Measurements from ENCODE around the gene AEBP1. TPM values are rescaled to one million over a fixed set of nuclear protein-coding genes. Genes with fewer than 3 reads are reported as not detected.

The AEBP1 gene
- total RNA-seq (2014; rRNA removed; shearing (Covaris generic)) (62.9 and 64.2 TPM in 2 replicates), total RNA-seq (2022) (35.0 and 42.2 TPM in 2 replicates), Bru-seq, nascent RNA (percentile 43 among the genes with signal in this experiment), BruChase-seq, experiment 1, labeled RNA remaining after a 6-hour chase (percentile 59 among the genes with signal in this experiment), BruChase-seq, experiment 2, labeled RNA remaining after a 2-hour chase (percentile 54 among the genes with signal in this experiment)
- long read RNA-seq, full-length matches to known transcripts: 8 of 37 reads
- long read RNA-seq, partial matches to known transcripts: 15 of 37 reads
- long read RNA-seq, other reads (novel, unspliced or antisense): 14 of 37 reads

- peak; percentile 68 for DNase-seq (ENCODE audit: low spot score)
- Histone ChIP-seq H3K4me1 (ENCODE audit: insufficient read depth, low read length, poor library complexity, severe bottlenecking) (peaks cover 68% of the 10 kb centered on the region), H4K20me1 (ENCODE audit: insufficient read depth, low read length) (no peaks in the 10 kb centered on the region), H3K27ac (ENCODE audit: low read depth, low read length, poor library complexity, severe bottlenecking) (peak within 1 kb of the TSS; percentile 98), H3K9me3 (ENCODE audit: low read length) (no peaks in the 10 kb centered on the region), H2AFZ (ENCODE audit: low read length) (peak within 1 kb of the TSS; percentile 14; the same call in 1 of the 2 replicates), H3K79me2 (ENCODE audit: insufficient read depth, low read depth, low read length) (no peaks in the 10 kb centered on the region), H3K9me2 (ENCODE audit: insufficient read depth, low read length) (no peaks in the 10 kb centered on the region), H3K4me3 (ENCODE audit: low read depth, low read length, poor library complexity, severe bottlenecking) (peak within 1 kb of the TSS; percentile 70), H3K36me3 (ENCODE audit: insufficient read depth, low read length) (no peaks in the 10 kb centered on the region), H3K4me2 (ENCODE audit: low read length) (peak within 1 kb of the TSS; percentile 71)
- intact Hi-C loops (cut with micrococcal nuclease; ENCODE audit: unreplicated experiment): no loop called here
- no TSS peak for BruUV-seq (replicated peaks)
- CTCF ChIA-PET (ENCODE audit: unreplicated experiment): no interaction called here
- peak; percentile 49; the same call in 1 of the 2 replicates for TF ChIP-seq CTCF (conservative IDR thresholded peaks at IDR 0.05; ENCODE audit: low read length)
- no peak for TF ChIP-seq EZH2phosphoT487 (IDR thresholded peaks at IDR 0.05; ENCODE audit: borderline replicate concordance, low read depth, low read length)
- POLR2A ChIA-PET: no interaction called here
These were observed at the start of gene AEBP1 for GRCh38 chr7:44103923-44104859. Gene AEBP1, plus strand, starts transcription at chr7:44104345. Its CDS starts 321 bp downstream, at chr7:44104666.

GRCh38 chr7:44056681-44057080 is 47.5 kb upstream of the AEBP1 start:
- H3K4me2 ChIP-seq (ENCODE audit: low read length): no peak overlapping the region
- POLR2A ChIA-PET: no interaction called here

More at GRCh38 chr7:44056681-44057080, 47.5 kb upstream of the AEBP1 start:
- CTCF ChIA-PET (ENCODE audit: unreplicated experiment): no interaction called here
- no peak for DNase-seq (ENCODE audit: low spot score)
- BruUV-seq (replicated peaks): no TSS peak
- Histone ChIP-seq H3K4me1 (ENCODE audit: insufficient read depth, low read length, poor library complexity, severe bottlenecking) (peaks cover 24% of the 10 kb centered on the region), H3K36me3 (ENCODE audit: insufficient read depth, low read length) (peaks cover 97% of the 10 kb centered on the region), H3K4me3 (ENCODE audit: low read depth, low read length, poor library complexity, severe bottlenecking) (no peak overlapping the region), H3K27ac (ENCODE audit: low read depth, low read length, poor library complexity, severe bottlenecking) (no peak overlapping the region), H3K79me2 (ENCODE audit: insufficient read depth, low read depth, low read length) (peaks cover 6% of the 10 kb centered on the region; the same call in 1 of the 2 replicates), H3K9me2 (ENCODE audit: insufficient read depth, low read length) (no peaks in the 10 kb centered on the region), H3K9me3 (ENCODE audit: low read length) (no peaks in the 10 kb centered on the region), H4K20me1 (ENCODE audit: insufficient read depth, low read length) (no peaks in the 10 kb centered on the region), H2AFZ (ENCODE audit: low read length) (no peak overlapping the region)
- TF ChIP-seq CTCF (conservative IDR thresholded peaks at IDR 0.05; ENCODE audit: low read length) (no peak), EZH2phosphoT487 (IDR thresholded peaks at IDR 0.05; ENCODE audit: borderline replicate concordance, low read depth, low read length) (no peak)
- intact Hi-C loops (cut with micrococcal nuclease; ENCODE audit: unreplicated experiment): no loop called here

All from OCI-LY7 (cell line).